Lower leg skin (tissue), 4 donors: Measurements from ENCODE around the gene NR1H4. TPM values are rescaled to one million over a fixed set of nuclear protein-coding genes. Genes with fewer than 3 reads are reported as not detected.

Source experiments
- DNase-seq, 2 donors: peaks; one replicate each; pipeline ENCODE4 v3.0.0-alpha.2; 2019; ENCODE audit warnings: low spot score in 2 of 2
- H3K4me3 ChIP-seq: fragments of 200-600 bp; sonication (generic); 2 replicates; pipeline ENCODE4 v1.5.1; 2017; ENCODE audit warnings: mild to moderate bottlenecking, low read depth; ENCODE audit not compliant: poor library complexity, severe bottlenecking
- CTCF ChIP-seq, 3 donors: fragments of 450-650 bp; IDR thresholded peaks; one replicate each; pipeline ENCODE4 v1.5.1; 2016; ENCODE audit warnings: antibody characterized with exemption in 3 of 3, mild to moderate bottlenecking in 3 of 3, moderate library complexity in 2 of 3
- POLR2A ChIP-seq, 2 donors: fragments of 450-650 bp; IDR thresholded peaks; one replicate each; pipeline ENCODE4 v1.6.1; 2016 to 2017; ENCODE audit warnings: antibody characterized with exemption in 2 of 2, mild to moderate bottlenecking in 1 of 2, moderate library complexity in 1 of 2
- WGBS, 2 donors: methylation state at CpG; one replicate each; pipeline ENCODE4 v1.1.5; 2018; 5-methylcytosine and 5-hydroxymethylcytosine counted together
- intact Hi-C: fragments of 100-400 bp; cut with DNase I; formaldehyde crosslinking; loops from one replicate; pipeline ENCODE4 v1.15.0; 2023; ENCODE audit warnings: low total_unique reads
- total RNA-seq, 4 donors: library from RNA; depleted of rRNA; stranded (reverse); fragments of >200 nt; gene quantifications; one replicate each; pipeline ENCODE4 v1.1.0, GENCODE V29; 2016

The NR1H4 gene
- total RNA-seq, 4 donors from 2014 or later = not detected

GRCh38 chr12:100458191-100458590 lies 15.5 kb upstream of the NR1H4 start:
- 67 to 76% methylated on average over 4 of the region's 4 CpGs for WGBS, 2 donors
- intact Hi-C loops = no loop called here
- TF ChIP-seq CTCF (IDR thresholded peaks at IDR 0.05) (no peak), POLR2A (IDR thresholded peaks at IDR 0.05) (no peak)
- no peak overlapping the region for H3K4me3 ChIP-seq
- no peak for DNase-seq

GRCh38 chr12:100460702-100461101 lies 13.0 kb upstream of the NR1H4 start:
- intact Hi-C loops = no loop called here
- TF ChIP-seq POLR2A (IDR thresholded peaks at IDR 0.05) (no peak), CTCF (IDR thresholded peaks at IDR 0.05) (no peak)
- H3K4me3 ChIP-seq = no peak overlapping the region
- no peak for DNase-seq
- WGBS, 2 donors = 53 to 63% methylated on average over 3 of the region's 3 CpGs

- no peak for DNase-seq
- WGBS, 2 donors = 60 to 65% methylated on average over 1 of the region's 1 CpG
- TF ChIP-seq POLR2A (IDR thresholded peaks at IDR 0.05) = no peak
- TF ChIP-seq CTCF (IDR thresholded peaks at IDR 0.05) = no peak
- intact Hi-C loops = no loop called here
- no peak overlapping the region for H3K4me3 ChIP-seq
Measured at GRCh38 chr12:100461330-100461973, 12.2 kb upstream of the NR1H4 start.

- intact Hi-C loops = no loop called here
- WGBS, 2 donors = 65 to 75% methylated on average over 1 of the region's 1 CpG
- H3K4me3 ChIP-seq = no peak overlapping the region
- no peak for TF ChIP-seq POLR2A (IDR thresholded peaks at IDR 0.05)
- no peak for TF ChIP-seq CTCF (IDR thresholded peaks at IDR 0.05)
- no peak for DNase-seq
Measured at GRCh38 chr12:100463661-100464060, 10.0 kb upstream of the NR1H4 start.

GRCh38 chr12:100464529-100464928 lies 9.1 kb upstream of the NR1H4 start:
- DNase-seq = no peak

More at GRCh38 chr12:100464529-100464928, 9.1 kb upstream of the NR1H4 start:
- 52 to 88% methylated on average over 1 of the region's 1 CpG for WGBS, 2 donors
- intact Hi-C loops = no loop called here
- TF ChIP-seq CTCF (IDR thresholded peaks at IDR 0.05) (no peak), POLR2A (IDR thresholded peaks at IDR 0.05) (no peak)
- no peak overlapping the region for H3K4me3 ChIP-seq
